Ishikawa (cell line): ENCODE results near the gene STPG1.

ENCODE experiments used
- EP300 ChIP-seq: IDR thresholded peaks from 2 replicates; pipeline ENCODE4 v1.6.1; 2012; ENCODE audit warnings: borderline replicate concordance
- MAX ChIP-seq: IDR thresholded peaks from 2 replicates; pipeline ENCODE4 v1.6.1; 2012
- RAD21 ChIP-seq: IDR thresholded peaks from 2 replicates; pipeline ENCODE4 v1.6.1; 2012; ENCODE audit warnings: low read depth
- TEAD4 ChIP-seq: IDR thresholded peaks from 2 replicates; pipeline ENCODE4 v1.6.1; 2012

GRCh38 chr1:24382165-24382577 is 31.4 kb downstream of the STPG1 start:
- TF ChIP-seq RAD21 = no peak
- TF ChIP-seq MAX = no peak
- no peak for TF ChIP-seq TEAD4
- no peak for TF ChIP-seq EP300
